ENCODE data around the gene PDE6B. TPM values are rescaled to one million over a fixed set of nuclear protein-coding genes. Genes with fewer than 3 reads are reported as not detected.

PDE6B gene
- total RNA-seq, 4 donors from 2014 or later, result 0.60 to 2.5 (median 0.95) TPM; not detected in 1

DNA sequence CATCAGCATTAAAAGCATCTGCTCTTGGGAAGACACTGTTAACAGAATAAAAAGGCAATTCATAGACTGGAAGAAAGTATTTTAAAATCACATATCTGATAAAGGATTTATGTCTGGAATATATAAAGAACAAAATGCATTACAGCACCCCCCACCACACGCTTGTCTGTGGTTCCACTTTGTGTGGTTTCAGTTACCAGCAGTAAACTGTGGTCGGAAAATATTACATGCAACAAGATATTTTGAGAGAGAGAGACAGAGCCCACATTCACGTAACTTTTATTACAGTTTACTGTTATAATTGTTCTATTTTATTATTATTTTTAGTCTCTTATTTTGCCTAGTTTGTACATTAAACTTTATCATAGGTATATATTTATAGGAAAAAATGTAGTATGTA, 21.2 kb upstream of the PDE6B start:
- TF ChIP-seq, protein P1, sequence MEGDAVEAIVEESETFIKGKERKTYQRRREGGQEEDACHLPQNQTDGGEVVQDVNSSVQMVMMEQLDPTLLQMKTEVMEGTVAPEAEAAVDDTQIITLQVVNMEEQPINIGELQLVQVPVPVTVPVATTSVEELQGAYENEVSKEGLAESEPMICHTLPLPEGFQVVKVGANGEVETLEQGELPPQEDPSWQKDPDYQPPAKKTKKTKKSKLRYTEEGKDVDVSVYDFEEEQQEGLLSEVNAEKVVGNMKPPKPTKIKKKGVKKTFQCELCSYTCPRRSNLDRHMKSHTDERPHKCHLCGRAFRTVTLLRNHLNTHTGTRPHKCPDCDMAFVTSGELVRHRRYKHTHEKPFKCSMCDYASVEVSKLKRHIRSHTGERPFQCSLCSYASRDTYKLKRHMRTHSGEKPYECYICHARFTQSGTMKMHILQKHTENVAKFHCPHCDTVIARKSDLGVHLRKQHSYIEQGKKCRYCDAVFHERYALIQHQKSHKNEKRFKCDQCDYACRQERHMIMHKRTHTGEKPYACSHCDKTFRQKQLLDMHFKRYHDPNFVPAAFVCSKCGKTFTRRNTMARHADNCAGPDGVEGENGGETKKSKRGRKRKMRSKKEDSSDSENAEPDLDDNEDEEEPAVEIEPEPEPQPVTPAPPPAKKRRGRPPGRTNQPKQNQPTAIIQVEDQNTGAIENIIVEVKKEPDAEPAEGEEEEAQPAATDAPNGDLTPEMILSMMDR (IDR thresholded peaks at IDR 0.05), result no peak
- TF ChIP-seq POLR2A (IDR thresholded peaks at IDR 0.05) (no peak), POLR2AphosphoS5 (IDR thresholded peaks at IDR 0.05) (no peak), EP300 (IDR thresholded peaks at IDR 0.05; ENCODE audit: low read depth) (no peak)
- H3K36me3 ChIP-seq, result no peaks in the 10 kb centered on the region
- H3K4me1 ChIP-seq, result no peaks in the 10 kb centered on the region
- H3K9me3 ChIP-seq, result no peaks in the 10 kb centered on the region
- no peak for DNase-seq
- peaks cover 33% of the 10 kb centered on the region for H3K27me3 ChIP-seq
- H3K27ac ChIP-seq, result no peak overlapping the region
- 48 to 59% methylated on average over 3 of the region's 3 CpGs for WGBS, 2 donors (ENCODE audit: low coverage in 1 of 2)
- in situ Hi-C loops (cut with MboI; ENCODE audit: low pct_ligation_motif_present in 1 of 4, low pct_unique_long_range_greater_than_20kb in 1 of 4, low sequenced_read_pairs in 3 of 4), result no loop called here
- intact Hi-C loops (cut with DNase I; ENCODE audit: low total_unique reads), result no loop called here
- no peak overlapping the region for H3K4me3 ChIP-seq

DNA sequence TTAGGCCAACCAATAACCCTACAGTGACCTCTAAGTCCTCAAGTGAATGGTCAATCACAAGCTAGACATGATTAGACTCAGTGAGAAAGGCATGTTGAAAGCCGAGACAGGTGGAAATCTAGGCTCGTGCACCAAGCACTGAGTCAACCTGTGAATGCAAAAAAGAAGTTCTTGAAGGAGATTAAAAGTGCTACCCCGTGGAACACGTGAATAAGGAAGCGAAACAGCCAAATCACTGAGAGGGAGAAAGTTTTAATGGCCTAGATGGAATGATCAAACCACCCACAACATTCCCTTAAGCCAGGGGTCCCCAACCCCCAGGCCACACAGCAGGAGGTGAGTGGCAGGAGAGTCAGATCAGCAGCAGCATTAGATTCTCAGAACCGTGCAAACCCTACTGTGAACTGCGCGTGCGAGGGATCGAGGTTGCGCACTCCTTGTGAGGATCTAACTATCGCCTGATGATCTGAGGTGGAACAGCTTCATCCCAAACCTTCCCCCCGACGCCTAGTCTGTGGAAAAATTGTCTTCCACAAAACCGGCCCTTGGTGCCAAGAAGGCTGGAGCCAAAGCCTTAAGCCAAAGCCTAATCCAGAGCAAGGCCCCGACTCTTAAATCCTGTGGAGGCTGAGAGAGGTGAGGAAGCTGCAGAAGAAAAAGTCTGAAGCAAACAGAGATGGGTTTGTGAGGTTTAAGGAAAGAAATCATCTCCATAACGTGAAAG, 19.5 kb upstream of the PDE6B start:
- in situ Hi-C loops (cut with MboI; ENCODE audit: low pct_ligation_motif_present in 1 of 4, low pct_unique_long_range_greater_than_20kb in 1 of 4, low sequenced_read_pairs in 3 of 4) (no loop called here), intact Hi-C loops (cut with DNase I; ENCODE audit: low total_unique reads) (no loop called here)
- H3K9me3 ChIP-seq, result no peaks in the 10 kb centered on the region
- H3K4me1 ChIP-seq, result no peaks in the 10 kb centered on the region
- no peak overlapping the region for H3K27ac ChIP-seq
- no peak for DNase-seq
- H3K36me3 ChIP-seq, result no peaks in the 10 kb centered on the region
- H3K27me3 ChIP-seq, result peaks cover 29% of the 10 kb centered on the region
- 74 to 86% methylated on average over 12 to 17 of the region's 17 CpGs for WGBS, 2 donors (ENCODE audit: low coverage in 1 of 2)
- TF ChIP-seq EP300 (IDR thresholded peaks at IDR 0.05; ENCODE audit: low read depth) (no peak), POLR2A (IDR thresholded peaks at IDR 0.05) (no peak), POLR2AphosphoS5 (IDR thresholded peaks at IDR 0.05) (no peak)
- TF ChIP-seq, protein P1 (IDR thresholded peaks at IDR 0.05), result no peak
- H3K4me3 ChIP-seq, result no peak overlapping the region

DNA sequence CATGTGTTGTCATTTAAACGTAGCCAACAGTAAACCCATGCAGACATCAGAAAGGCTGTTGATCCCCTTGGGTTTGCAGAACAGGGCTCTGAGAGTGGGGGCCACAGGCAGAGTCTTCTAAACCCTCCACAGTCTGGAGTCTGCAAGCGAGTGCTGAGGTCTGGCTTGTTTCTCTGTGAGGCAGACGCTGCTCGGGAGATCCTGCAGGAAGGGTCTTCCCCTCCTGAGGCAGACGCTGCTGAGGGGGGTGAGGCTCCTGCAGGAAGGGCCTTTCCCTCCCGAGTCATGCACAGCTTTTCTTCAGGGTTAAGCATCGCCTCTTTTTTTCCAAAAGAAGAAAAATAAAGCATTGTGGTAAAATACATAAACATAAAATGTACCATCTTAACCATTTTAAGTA, 17.1 kb upstream of the PDE6B start:
- 48 to 58% methylated on average over 2 to 7 of the region's 7 CpGs for WGBS, 2 donors (ENCODE audit: low coverage in 1 of 2)
- DNase-seq, result no peak

DNA sequence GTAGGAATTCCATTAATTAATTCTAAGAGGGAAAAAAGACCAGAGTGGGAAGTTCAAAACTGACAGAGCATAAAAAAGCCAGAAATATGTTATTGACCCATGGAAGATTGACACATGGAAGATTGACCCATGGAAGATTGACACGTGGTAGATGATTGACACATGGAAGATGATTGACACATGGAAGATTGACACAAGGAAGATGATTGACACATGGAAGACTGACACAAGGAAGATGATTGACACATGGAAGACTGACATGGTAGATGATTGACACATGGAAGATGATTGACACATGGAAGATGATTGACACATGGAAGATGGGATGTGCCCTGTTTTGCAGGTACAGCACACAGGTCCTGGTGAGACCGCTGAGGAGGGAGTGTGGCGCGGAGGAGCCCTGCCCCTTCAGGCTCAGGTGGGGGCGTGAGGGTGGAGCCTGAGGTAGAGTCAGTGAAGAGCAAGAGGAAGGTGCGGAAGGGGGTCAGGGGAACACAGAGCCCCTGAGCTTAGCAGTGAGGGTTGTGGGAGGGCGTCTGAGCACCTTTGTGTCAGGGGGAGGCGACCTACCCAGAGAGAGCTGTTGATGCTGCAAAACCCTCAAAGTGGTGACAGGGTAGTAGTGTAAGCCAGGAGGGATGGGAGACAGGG, 15.8 kb upstream of the PDE6B start:
- no peaks in the 10 kb centered on the region for H3K36me3 ChIP-seq
- no peaks in the 10 kb centered on the region for H3K4me1 ChIP-seq
- peaks cover 27% of the 10 kb centered on the region for H3K27me3 ChIP-seq
- no peak overlapping the region for H3K4me3 ChIP-seq
- no peaks in the 10 kb centered on the region for H3K9me3 ChIP-seq
- 44 to 78% methylated on average over 3 to 8 of the region's 8 CpGs for WGBS, 2 donors (ENCODE audit: low coverage in 1 of 2)
- no peak overlapping the region for H3K27ac ChIP-seq
- in situ Hi-C loops (cut with MboI; ENCODE audit: low pct_ligation_motif_present in 1 of 4, low pct_unique_long_range_greater_than_20kb in 1 of 4, low sequenced_read_pairs in 3 of 4), result no loop called here
- intact Hi-C loops (cut with DNase I; ENCODE audit: low total_unique reads), result no loop called here
- DNase-seq, result no peak
- TF ChIP-seq, protein P1 (IDR thresholded peaks at IDR 0.05), result no peak
- TF ChIP-seq POLR2A (IDR thresholded peaks at IDR 0.05), result no peak
- no peak for TF ChIP-seq EP300 (IDR thresholded peaks at IDR 0.05; ENCODE audit: low read depth)
- TF ChIP-seq POLR2AphosphoS5 (IDR thresholded peaks at IDR 0.05), result no peak

More for the DNA sequence above, 17.1 kb upstream of the PDE6B start:
- intact Hi-C loops (cut with DNase I; ENCODE audit: low total_unique reads), result no loop called here
- H3K27ac ChIP-seq, result no peak overlapping the region
- TF ChIP-seq POLR2A (IDR thresholded peaks at IDR 0.05) (no peak), POLR2AphosphoS5 (IDR thresholded peaks at IDR 0.05) (no peak), EP300 (IDR thresholded peaks at IDR 0.05; ENCODE audit: low read depth) (no peak)
- TF ChIP-seq, protein P1 (IDR thresholded peaks at IDR 0.05), result no peak
- H3K36me3 ChIP-seq, result no peaks in the 10 kb centered on the region
- H3K9me3 ChIP-seq, result no peaks in the 10 kb centered on the region
- no peak overlapping the region for H3K4me3 ChIP-seq
- in situ Hi-C loops (cut with MboI; ENCODE audit: low pct_ligation_motif_present in 1 of 4, low pct_unique_long_range_greater_than_20kb in 1 of 4, low sequenced_read_pairs in 3 of 4), result no loop called here
- no peaks in the 10 kb centered on the region for H3K4me1 ChIP-seq
- peaks cover 27% of the 10 kb centered on the region for H3K27me3 ChIP-seq
